Mesendoderm (in vitro differentiated cells): ENCODE data around the gene SIGLEC8.

Experiments
- DNase-seq: peaks from one replicate; pipeline ENCODE4 v3.0.0; 2013
- H2AK5ac ChIP-seq: 2 replicates; pipeline ENCODE4 v1.6.1; 2013; ENCODE audit warnings: low read length, inconsistent platforms
- H2BK120ac ChIP-seq: 2 replicates; pipeline ENCODE4 v1.6.1; 2013; ENCODE audit warnings: low read depth, mild to moderate bottlenecking, low read length, moderate library complexity, mixed read lengths
- H2BK15ac ChIP-seq: replicated peaks from 2 replicates; pipeline ENCODE4 v1.6.1; 2013; ENCODE audit warnings: low read depth, mild to moderate bottlenecking, moderate library complexity
- H2BK5ac ChIP-seq: 2 replicates; pipeline ENCODE4 v1.6.1; 2013; ENCODE audit warnings: low read length, inconsistent platforms
- H3K18ac ChIP-seq: 2 replicates; pipeline ENCODE4 v1.6.1; 2013; ENCODE audit warnings: mild to moderate bottlenecking, low read length, mixed read lengths
- H3K23ac ChIP-seq: one replicate; pipeline ENCODE4 v1.6.1; 2013; ENCODE audit warnings: low read length
- H3K27ac ChIP-seq: 2 replicates; pipeline ENCODE4 v1.5.1; 2013; ENCODE audit warnings: low read depth, mild to moderate bottlenecking, inconsistent platforms, low read length, moderate library complexity
- H3K27me3 ChIP-seq: 2 replicates; pipeline ENCODE4 v1.6.1; 2013; ENCODE audit warnings: low read length, control low read depth, mild to moderate bottlenecking, inconsistent platforms; ENCODE audit not compliant: insufficient read depth, poor library complexity
- H3K36me3 ChIP-seq: 2 replicates; pipeline ENCODE4 v1.6.1; 2013; ENCODE audit warnings: low read length, inconsistent platforms; ENCODE audit not compliant: control insufficient read depth, insufficient read depth
- H3K4ac ChIP-seq: one replicate; pipeline ENCODE4 v1.6.1; 2013; ENCODE audit warnings: low read depth, mild to moderate bottlenecking, low read length, moderate library complexity
- H3K4me1 ChIP-seq: 2 replicates; pipeline ENCODE4 v1.6.1; 2013; ENCODE audit warnings: low read depth, low read length, inconsistent platforms; ENCODE audit not compliant: control insufficient read depth
- H3K4me2 ChIP-seq: 2 replicates; pipeline ENCODE4 v1.6.1; 2013; ENCODE audit warnings: low read length
- H3K4me3 ChIP-seq: 2 replicates; pipeline ENCODE4 v1.5.1; 2013; ENCODE audit warnings: mild to moderate bottlenecking, low read length
- H3K56ac ChIP-seq: one replicate; pipeline ENCODE4 v1.6.1; 2013; ENCODE audit warnings: low read length
- H3K79me1 ChIP-seq: 2 replicates; pipeline ENCODE4 v1.6.1; 2013; ENCODE audit warnings: low read length, inconsistent platforms
- H3K79me2 ChIP-seq: 2 replicates; pipeline ENCODE4 v1.6.1; 2013; ENCODE audit warnings: mild to moderate bottlenecking, low read length; ENCODE audit not compliant: control insufficient read depth, insufficient read depth
- H3K9ac ChIP-seq: 2 replicates; pipeline ENCODE4 v1.6.1; 2013; ENCODE audit warnings: low read length, inconsistent platforms
- H4K5ac ChIP-seq: one replicate; pipeline ENCODE4 v1.6.1; 2013; ENCODE audit warnings: low read length
- H4K8ac ChIP-seq: one replicate; pipeline ENCODE4 v1.6.1; 2013; ENCODE audit warnings: low read depth, mild to moderate bottlenecking, control low read depth, low read length, moderate library complexity
- WGBS: extraction: QIAGEN DNeasy Blood & Tissue Kit; methylation state at CpG from one replicate; pipeline ENCODE4 v1.1.7; 2013; ENCODE audit warnings: low lambda C conversion rate, missing lambda C conversion rate; ENCODE audit not compliant: insufficient coverage; ENCODE audit errors: extremely low coverage; 5-methylcytosine and 5-hydroxymethylcytosine counted together

Gene SIGLEC8

DNA sequence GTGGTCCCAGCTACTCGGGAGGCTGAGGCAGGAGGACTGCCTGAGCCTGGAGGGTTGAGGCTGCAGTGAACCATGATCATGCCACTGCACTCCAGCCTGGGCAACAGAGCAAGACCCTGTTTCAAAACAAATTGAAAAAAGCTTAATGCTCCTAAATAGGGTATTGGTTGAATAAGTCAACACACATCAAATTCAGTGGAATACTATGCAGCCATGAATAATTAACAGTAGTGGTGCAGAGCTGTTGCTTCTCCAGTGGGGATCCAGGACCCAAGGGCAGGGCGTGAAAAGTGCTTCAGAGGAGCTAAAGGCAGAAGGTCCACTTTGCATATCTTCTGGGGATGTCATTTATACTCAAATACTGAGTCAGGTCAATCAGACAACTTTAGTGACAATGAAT is 18.2 kb downstream of the SIGLEC8 start:
- no peaks in the 10 kb centered on the region for H3K27me3 ChIP-seq

GRCh38 chr19:51439021-51439465 is 19.2 kb downstream of the SIGLEC8 start:
- no peaks in the 10 kb centered on the region for H3K79me2 ChIP-seq
- no peak overlapping the region for H2BK5ac ChIP-seq
- H3K79me1 ChIP-seq: no peaks in the 10 kb centered on the region
- no peaks in the 10 kb centered on the region for H3K4me1 ChIP-seq
- H3K9ac ChIP-seq: no peak overlapping the region
- no CpG with 5 or more reads among the region's 5 CpGs for WGBS
- no peak overlapping the region for H3K4me2 ChIP-seq
- no peak overlapping the region for H2BK15ac ChIP-seq
- H2AK5ac ChIP-seq: no peak overlapping the region
- H3K18ac ChIP-seq: no peak overlapping the region
- H3K4me3 ChIP-seq: no peak overlapping the region
- H3K36me3 ChIP-seq: no peaks in the 10 kb centered on the region
- H4K5ac ChIP-seq: no peak overlapping the region
- H3K27ac ChIP-seq: no peak overlapping the region
- no peak overlapping the region for H2BK120ac ChIP-seq
- no peaks in the 10 kb centered on the region for H3K27me3 ChIP-seq
- H3K23ac ChIP-seq: no peak overlapping the region
- H3K56ac ChIP-seq: no peak overlapping the region
- H4K8ac ChIP-seq: no peak overlapping the region
- no peak overlapping the region for H3K4ac ChIP-seq
- DNase-seq: peak; percentile 21

More for the DNA sequence above, 18.2 kb downstream of the SIGLEC8 start:
- no peaks in the 10 kb centered on the region for H3K79me1 ChIP-seq
- H4K5ac ChIP-seq: no peak overlapping the region
- no CpG with 5 or more reads among the region's 2 CpGs for WGBS
- no peak overlapping the region for H3K9ac ChIP-seq
- no peaks in the 10 kb centered on the region for H3K36me3 ChIP-seq
- H3K56ac ChIP-seq: no peak overlapping the region
- no peak overlapping the region for H2BK5ac ChIP-seq
- DNase-seq: no peak
- no peak overlapping the region for H3K4me3 ChIP-seq
- no peak overlapping the region for H2AK5ac ChIP-seq
- no peak overlapping the region for H3K18ac ChIP-seq
- H2BK15ac ChIP-seq: no peak overlapping the region
- no peak overlapping the region for H3K23ac ChIP-seq
- no peak overlapping the region for H4K8ac ChIP-seq
- H3K4me2 ChIP-seq: no peak overlapping the region
- no peaks in the 10 kb centered on the region for H3K79me2 ChIP-seq
- H2BK120ac ChIP-seq: no peak overlapping the region
- no peaks in the 10 kb centered on the region for H3K4me1 ChIP-seq
- H3K4ac ChIP-seq: no peak overlapping the region
- H3K27ac ChIP-seq: no peak overlapping the region

DNA sequence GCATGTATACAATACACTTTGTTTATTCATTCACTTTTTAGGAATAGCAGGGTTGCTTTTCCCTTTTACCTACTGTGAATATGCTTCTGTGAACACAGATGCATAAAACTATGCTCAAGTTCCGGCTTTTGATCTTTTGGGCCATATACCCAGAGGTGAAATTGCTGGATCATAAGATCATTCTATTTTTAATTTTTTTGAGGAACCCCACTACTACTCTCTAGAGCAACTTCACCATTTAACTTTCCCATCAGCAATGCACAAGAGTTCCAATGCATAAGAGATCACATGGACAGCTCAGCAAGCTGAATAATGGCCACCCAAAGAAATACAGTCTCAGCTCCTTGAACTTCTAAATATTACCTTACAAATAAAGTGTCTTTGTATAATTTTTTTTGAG is 23.8 kb downstream of the SIGLEC8 start:
- Histone ChIP-seq H2BK15ac (no peak overlapping the region), H3K27ac (no peak overlapping the region), H3K4me1 (no peaks in the 10 kb centered on the region), H4K5ac (no peak overlapping the region), H2AK5ac (no peak overlapping the region), H3K4ac (no peak overlapping the region), H3K4me2 (no peak overlapping the region), H3K4me3 (no peak overlapping the region), H2BK120ac (no peak overlapping the region), H3K27me3 (no peaks in the 10 kb centered on the region), H3K18ac (no peak overlapping the region), H3K36me3 (no peaks in the 10 kb centered on the region), H4K8ac (no peak overlapping the region), H3K79me1 (no peaks in the 10 kb centered on the region), H3K23ac (no peak overlapping the region), H3K56ac (no peak overlapping the region), H3K9ac (no peak overlapping the region), H3K79me2 (no peaks in the 10 kb centered on the region), H2BK5ac (no peak overlapping the region)
- WGBS: no CpG with 5 or more reads among the region's 1 CpG
- DNase-seq: no peak

DNA sequence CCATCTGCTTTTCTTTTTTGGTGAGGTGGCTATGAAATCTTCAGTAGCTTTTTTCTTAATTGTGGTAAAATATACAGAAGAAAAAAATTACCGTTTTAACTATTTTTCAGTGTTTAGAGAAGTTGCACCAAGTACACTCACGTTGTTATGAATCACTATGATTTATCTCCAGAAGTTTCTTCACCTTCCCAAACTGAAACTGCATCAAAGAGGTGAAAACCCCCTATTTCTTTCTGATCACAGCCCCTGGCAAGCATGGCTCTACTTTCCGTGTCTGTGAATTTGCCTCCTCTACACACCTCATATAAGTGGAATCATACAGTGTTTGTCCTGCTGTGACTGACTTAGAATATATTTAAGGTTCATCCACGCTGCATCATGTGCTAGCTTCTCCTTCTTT is 25.2 kb downstream of the SIGLEC8 start:
- Histone ChIP-seq H2BK15ac (no peak overlapping the region), H3K27me3 (no peaks in the 10 kb centered on the region), H3K79me1 (no peaks in the 10 kb centered on the region), H3K4me2 (no peak overlapping the region), H3K9ac (no peak overlapping the region), H2BK120ac (no peak overlapping the region), H3K4ac (no peak overlapping the region), H2BK5ac (no peak overlapping the region), H3K27ac (no peak overlapping the region), H2AK5ac (no peak overlapping the region), H4K8ac (no peak overlapping the region), H3K56ac (no peak overlapping the region), H3K4me3 (no peak overlapping the region), H3K18ac (no peak overlapping the region), H4K5ac (no peak overlapping the region), H3K23ac (no peak overlapping the region), H3K36me3 (no peaks in the 10 kb centered on the region), H3K79me2 (no peaks in the 10 kb centered on the region), H3K4me1 (no peaks in the 10 kb centered on the region)
- WGBS: no CpG with 5 or more reads among the region's 4 CpGs
- no peak for DNase-seq

GRCh38 chr19:51431124-51431523 is 27.1 kb downstream of the SIGLEC8 start:
- Histone ChIP-seq H3K4ac (no peak overlapping the region), H3K23ac (no peak overlapping the region), H2BK15ac (no peak overlapping the region), H4K5ac (no peak overlapping the region), H3K79me1 (no peaks in the 10 kb centered on the region), H2BK120ac (no peak overlapping the region), H3K4me1 (no peaks in the 10 kb centered on the region), H3K9ac (no peak overlapping the region), H2AK5ac (no peak overlapping the region), H3K56ac (no peak overlapping the region), H3K4me2 (no peak overlapping the region), H3K27ac (no peak overlapping the region), H2BK5ac (no peak overlapping the region), H3K18ac (no peak overlapping the region), H3K27me3 (no peaks in the 10 kb centered on the region), H3K79me2 (no peaks in the 10 kb centered on the region), H3K36me3 (no peaks in the 10 kb centered on the region), H3K4me3 (no peak overlapping the region), H4K8ac (no peak overlapping the region)
- WGBS: no CpG with 5 or more reads among the region's 3 CpGs
- no peak for DNase-seq

GRCh38 chr19:51430221-51430620 is 28.0 kb downstream of the SIGLEC8 start:
- Histone ChIP-seq H3K36me3 (no peaks in the 10 kb centered on the region), H2BK15ac (no peak overlapping the region), H3K23ac (no peak overlapping the region), H3K4ac (no peak overlapping the region), H3K4me3 (no peak overlapping the region), H3K27me3 (no peaks in the 10 kb centered on the region), H2AK5ac (no peak overlapping the region), H4K5ac (no peak overlapping the region), H3K4me1 (no peaks in the 10 kb centered on the region), H3K4me2 (no peak overlapping the region), H3K79me1 (no peaks in the 10 kb centered on the region), H3K27ac (no peak overlapping the region), H3K9ac (no peak overlapping the region), H3K56ac (no peak overlapping the region), H2BK5ac (no peak overlapping the region), H3K79me2 (no peaks in the 10 kb centered on the region), H3K18ac (no peak overlapping the region), H4K8ac (no peak overlapping the region), H2BK120ac (no peak overlapping the region)
- WGBS: no CpG with 5 or more reads among the region's 3 CpGs
- DNase-seq: no peak
